Measurements from ENCODE around the gene RTKN2.

Gene RTKN2

GRCh38 chr10:62264702-62265436, 3.8 kb downstream of the RTKN2 start:
- Histone ChIP-seq H3K27ac (no peak overlapping the region), H3K4me3 (ENCODE audit: low read depth, low read length) (no peak overlapping the region), H3K27me3 (replicated peaks) (no peaks in the 10 kb centered on the region), H3K36me3 (replicated peaks) (no peaks in the 10 kb centered on the region)
- in situ Hi-C loops (cut with HindIII; ENCODE audit: low pct_ligation_motif_present, low sequenced_read_pairs) = no loop called here
- TF ChIP-seq CTCF (IDR thresholded peaks at IDR 0.05; ENCODE audit: low read depth, low read length, missing control alignments) = peak; percentile 67
- peak; percentile 86 for DNase-seq

DNA sequence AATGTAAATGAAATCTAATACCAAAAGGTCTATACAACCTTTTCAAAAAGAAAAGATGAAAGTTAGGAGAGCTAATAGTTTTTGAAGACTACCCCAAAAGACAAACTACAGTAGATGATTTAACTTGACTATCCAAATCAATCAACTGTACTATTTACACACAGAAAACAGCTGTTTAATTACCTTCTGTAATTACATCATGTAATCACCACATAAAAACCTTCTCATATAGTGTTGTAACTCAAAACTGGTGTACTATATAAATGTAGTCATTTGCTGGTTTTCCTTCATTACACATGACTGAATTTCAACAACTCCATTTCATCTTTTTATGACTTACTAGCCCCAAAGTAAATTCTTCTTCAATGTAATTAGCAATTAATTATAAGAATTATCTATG, 4.5 kb downstream of the RTKN2 start:
- Histone ChIP-seq H3K4me3 (ENCODE audit: low read depth, low read length) (no peak overlapping the region), H3K36me3 (replicated peaks) (no peaks in the 10 kb centered on the region), H3K27me3 (replicated peaks) (no peaks in the 10 kb centered on the region), H3K27ac (no peak overlapping the region)
- no peak for TF ChIP-seq CTCF (IDR thresholded peaks at IDR 0.05; ENCODE audit: low read depth, low read length, missing control alignments)
- no peak for DNase-seq
- in situ Hi-C loops (cut with HindIII; ENCODE audit: low pct_ligation_motif_present, low sequenced_read_pairs) = no loop called here

DNA sequence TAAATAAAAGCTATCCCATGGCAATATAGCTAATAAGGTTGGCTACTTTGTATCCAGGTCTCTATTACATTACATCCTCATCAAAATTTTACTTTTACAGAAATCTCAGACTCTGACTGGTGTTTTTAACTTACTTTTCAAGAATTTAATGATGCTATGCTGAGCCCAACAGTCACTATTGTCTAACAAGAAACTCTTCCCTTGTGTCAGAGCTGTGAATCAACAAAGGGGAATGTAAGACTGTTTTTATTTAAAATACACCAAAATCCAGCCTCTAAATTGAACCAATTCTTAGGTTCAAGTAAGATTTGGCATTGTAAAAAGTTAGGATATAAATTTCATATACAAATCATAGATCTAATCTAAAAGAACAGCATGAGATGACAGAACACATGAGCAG, 7.0 kb downstream of the RTKN2 start:
- no peaks in the 10 kb centered on the region for H3K27me3 ChIP-seq (replicated peaks)
- in situ Hi-C loops (cut with HindIII; ENCODE audit: low pct_ligation_motif_present, low sequenced_read_pairs) = no loop called here
- no peak overlapping the region for H3K4me3 ChIP-seq (ENCODE audit: low read depth, low read length)
- no peak for DNase-seq
- H3K27ac ChIP-seq = no peak overlapping the region
- H3K36me3 ChIP-seq (replicated peaks) = no peaks in the 10 kb centered on the region
- TF ChIP-seq CTCF (IDR thresholded peaks at IDR 0.05; ENCODE audit: low read depth, low read length, missing control alignments) = no peak

DNA sequence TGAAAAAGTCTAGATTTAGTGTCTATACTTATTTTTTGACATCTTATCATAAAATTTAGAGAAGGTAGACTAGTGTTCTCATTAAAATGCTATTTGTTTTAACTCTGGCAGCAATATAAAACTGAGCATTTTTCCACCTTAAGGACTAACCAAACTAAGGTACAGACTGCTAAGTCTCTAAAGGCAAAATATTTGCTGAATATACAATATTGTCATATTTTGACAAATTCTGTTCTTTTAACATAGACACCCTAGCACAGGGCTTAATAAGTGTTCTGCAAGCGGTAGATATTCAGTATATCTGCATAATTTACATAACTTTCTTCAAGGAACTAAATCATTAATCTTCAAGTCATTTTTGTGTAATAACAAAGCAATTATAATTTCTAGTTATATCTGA, 8.6 kb downstream of the RTKN2 start:
- Histone ChIP-seq H3K4me3 (ENCODE audit: low read depth, low read length) (no peak overlapping the region), H3K27ac (no peak overlapping the region), H3K27me3 (replicated peaks) (no peaks in the 10 kb centered on the region), H3K36me3 (replicated peaks) (no peaks in the 10 kb centered on the region)
- no peak for DNase-seq
- in situ Hi-C loops (cut with HindIII; ENCODE audit: low pct_ligation_motif_present, low sequenced_read_pairs) = no loop called here
- no peak for TF ChIP-seq CTCF (IDR thresholded peaks at IDR 0.05; ENCODE audit: low read depth, low read length, missing control alignments)

- Histone ChIP-seq H3K27me3 (replicated peaks) (no peaks in the 10 kb centered on the region), H3K4me3 (ENCODE audit: low read depth, low read length) (no peak overlapping the region), H3K36me3 (replicated peaks) (no peaks in the 10 kb centered on the region), H3K27ac (no peak overlapping the region)
- DNase-seq = no peak
- no peak for TF ChIP-seq CTCF (IDR thresholded peaks at IDR 0.05; ENCODE audit: low read depth, low read length, missing control alignments)
- in situ Hi-C loops (cut with HindIII; ENCODE audit: low pct_ligation_motif_present, low sequenced_read_pairs) = no loop called here
These were observed 9.2 kb downstream of the RTKN2 start for GRCh38 chr10:62259456-62259855.

DNA sequence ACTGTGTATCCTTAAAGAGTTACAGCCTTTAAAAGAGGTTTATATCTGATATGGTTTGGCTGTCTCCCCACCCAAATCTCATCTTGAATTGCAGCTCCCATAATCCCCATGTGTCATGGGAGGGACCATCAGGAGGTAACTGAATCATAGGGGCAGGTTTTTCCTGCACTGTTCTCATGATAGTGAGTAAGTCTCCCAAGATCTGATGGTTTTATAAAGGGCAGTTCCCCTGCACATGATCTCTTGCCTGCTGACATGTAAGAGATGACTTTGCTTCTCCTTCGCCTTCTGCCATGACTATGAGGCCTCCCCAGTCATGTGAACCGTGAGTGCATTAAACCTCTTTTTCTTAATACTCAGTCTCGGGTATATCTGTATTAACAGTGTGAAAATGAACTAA, 9.7 kb downstream of the RTKN2 start:
- Histone ChIP-seq H3K36me3 (replicated peaks) (no peaks in the 10 kb centered on the region), H3K27me3 (replicated peaks) (no peaks in the 10 kb centered on the region), H3K4me3 (ENCODE audit: low read depth, low read length) (no peak overlapping the region), H3K27ac (no peak overlapping the region)
- no peak for DNase-seq
- no peak for TF ChIP-seq CTCF (IDR thresholded peaks at IDR 0.05; ENCODE audit: low read depth, low read length, missing control alignments)
- in situ Hi-C loops (cut with HindIII; ENCODE audit: low pct_ligation_motif_present, low sequenced_read_pairs) = no loop called here

Measured in brain microvascular endothelial cell (primary cell).